H1 (cell line): ENCODE data around the gene ZDHHC11B. TPM values are rescaled to one million over a fixed set of nuclear protein-coding genes. Genes with fewer than 3 reads are reported as not detected.

ENCODE experiments used
- CTCF ChIA-PET: fragments of 300-600 bp; sonication (Branson Sonifier 250); formaldehyde crosslinking; loops from one replicate; lab custom pipeline; 2021; ENCODE audit not compliant: partially characterized antibody; lab: Charles Lee
- POLR2A ChIA-PET: fragments of 300-600 bp; sonication (Branson Sonifier 250); formaldehyde crosslinking; loops from one replicate; lab custom pipeline; 2021; ENCODE audit warnings: inconsistent platforms; ENCODE audit not compliant: partially characterized antibody; lab: Charles Lee
- DNase-seq, 2 experiments: peaks; one replicate each; pipeline versions ENCODE4 v3.0.0 to v3.0.0-alpha.2; 2010 to 2022; ENCODE audit warnings: low spot score in 2 of 2, low read depth in 1 of 2, mixed read lengths in 1 of 2
- FAIRE-seq: peaks from 2 replicates; lab custom pipeline; 2011; peaks lifted over from hg19 to GRCh38; lab: Jason Lieb, UNC
- H2AFZ ChIP-seq: 2 replicates; pipeline ENCODE4 v1.8.1; 2012; ENCODE audit warnings: low read length, inconsistent platforms
- H2AK5ac ChIP-seq: 2 replicates; pipeline ENCODE4 v1.6.1; 2013; ENCODE audit warnings: low read depth, low read length
- H2BK120ac ChIP-seq: replicated peaks from 2 replicates; pipeline ENCODE3; 2013; ENCODE audit warnings: low read depth, low read length, inconsistent platforms
- H2BK12ac ChIP-seq: 2 replicates; pipeline ENCODE4 v1.6.1; 2013; ENCODE audit warnings: low read depth, low read length
- H2BK15ac ChIP-seq: 2 replicates; pipeline ENCODE4 v1.6.1; 2013; ENCODE audit warnings: low read length
- H2BK20ac ChIP-seq: 2 replicates; pipeline ENCODE4 v1.6.1; 2013; ENCODE audit warnings: low read length
- H2BK5ac ChIP-seq: 2 replicates; pipeline ENCODE4 v1.6.1; 2013; ENCODE audit warnings: low read depth, low read length
- H3K14ac ChIP-seq: 2 replicates; pipeline ENCODE4 v1.6.1; 2013; ENCODE audit warnings: inconsistent platforms; ENCODE audit not compliant: insufficient read length
- H3K18ac ChIP-seq: 2 replicates; pipeline ENCODE4 v1.6.1; 2013; ENCODE audit warnings: low read length; ENCODE audit errors: extremely low read depth
- H3K23ac ChIP-seq: 2 replicates; pipeline ENCODE4 v1.6.1; 2013; ENCODE audit warnings: inconsistent platforms; ENCODE audit not compliant: insufficient read length
- H3K23me2 ChIP-seq: 2 replicates; pipeline ENCODE4 v1.6.1; 2013; ENCODE audit warnings: low read depth, low read length
- H3K27ac ChIP-seq: 2 replicates; pipeline ENCODE4 v1.6.1; 2011; ENCODE audit warnings: low read depth, low read length, inconsistent platforms
- H3K27me3 ChIP-seq, 4 experiments: replicated peaks in 1 of 4; 1 replicate in 1 of 4; 2 replicates in 3 of 4; pipeline versions ENCODE4 v1.6.1 to v1.8.1; 2011 to 2013; ENCODE audit warnings: low read length in 3 of 4, mild to moderate bottlenecking in 3 of 4, inconsistent platforms in 2 of 4, mixed read lengths in 2 of 4, moderate library complexity in 1 of 4; ENCODE audit not compliant: control insufficient read depth in 3 of 4, insufficient read depth in 3 of 4; ENCODE audit errors: extremely low read depth in 1 of 4
- H3K36me3 ChIP-seq, 4 experiments: 2 replicates each; pipeline versions ENCODE4 v1.6.1 to v1.8.1; 2011 to 2013; ENCODE audit warnings: mild to moderate bottlenecking in 4 of 4, low read length in 3 of 4, moderate library complexity in 2 of 4, control low read depth in 1 of 4, inconsistent platforms in 1 of 4; ENCODE audit not compliant: insufficient read depth in 4 of 4, control insufficient read depth in 2 of 4
- H3K4ac ChIP-seq: replicated peaks from 2 replicates; pipeline ENCODE3; 2013; ENCODE audit warnings: low read length, low read depth, mixed read lengths, inconsistent platforms; ENCODE audit not compliant: insufficient read length
- H3K4me1 ChIP-seq, 4 experiments: replicated peaks in 1 of 4; 1 replicate in 1 of 4; 2 replicates in 3 of 4; pipeline versions ENCODE4 v1.6.1 to v1.8.1; 2011 to 2013; ENCODE audit warnings: low read length in 3 of 4, inconsistent platforms in 2 of 4, mixed read lengths in 1 of 4; ENCODE audit not compliant: insufficient read depth in 4 of 4, control insufficient read depth in 3 of 4
- H3K4me2 ChIP-seq, 2 experiments: 2 replicates each; pipeline versions ENCODE4 v1.6.1 to v1.8.1; 2011 to 2013; ENCODE audit warnings: low read depth in 2 of 2, low read length in 2 of 2, control low read depth in 1 of 2, inconsistent platforms in 1 of 2, mild to moderate bottlenecking in 1 of 2; ENCODE audit not compliant: insufficient read depth in 1 of 2
- H3K4me3 ChIP-seq, 4 experiments: fragments of 200-600, 300-600 bp in 1 of 4; sonication (generic), shearing (Covaris generic), sonication (Bioruptor Twin) in 1 of 4; 2 replicates each; pipeline versions ENCODE4 v1.5.1 to v1.8.1; 2011 to 2016; ENCODE audit warnings: low read length in 4 of 4, low read depth in 3 of 4, control low read depth in 2 of 4, inconsistent platforms in 2 of 4, mild to moderate bottlenecking in 2 of 4, mixed read lengths in 1 of 4, moderate library complexity in 1 of 4; ENCODE audit not compliant: insufficient read depth in 2 of 4; ENCODE audit errors: extremely low read depth in 1 of 4
- H3K56ac ChIP-seq: replicated peaks from 2 replicates; pipeline ENCODE3; 2013; ENCODE audit warnings: low read depth, mild to moderate bottlenecking, mixed read lengths, low read length, inconsistent platforms; ENCODE audit not compliant: insufficient read length
- H3K79me1 ChIP-seq: 2 replicates; pipeline ENCODE4 v1.6.1; 2013; ENCODE audit warnings: low read depth, low read length, control low read depth
- H3K79me2 ChIP-seq, 2 experiments: 2 replicates each; pipeline versions ENCODE4 v1.6.1 to v1.8.1; 2012 to 2013; ENCODE audit warnings: low read length in 2 of 2, mild to moderate bottlenecking in 2 of 2, inconsistent platforms in 1 of 2; ENCODE audit not compliant: insufficient read depth in 2 of 2, control insufficient read depth in 1 of 2
- H3K9ac ChIP-seq, 4 experiments: replicated peaks in 1 of 4; 1 replicate in 1 of 4; 2 replicates in 3 of 4; pipeline versions ENCODE4 v1.6.1 to v1.8.1; 2011 to 2013; ENCODE audit warnings: low read depth in 3 of 4, low read length in 3 of 4, control low read depth in 2 of 4, mild to moderate bottlenecking in 2 of 4, moderate library complexity in 2 of 4, inconsistent platforms in 1 of 4; ENCODE audit errors: extremely low read depth in 1 of 4
- H3K9me3 ChIP-seq, 2 experiments: 2 replicates each; pipeline versions ENCODE4 v1.6.1 to v1.8.1; 2012 to 2013; ENCODE audit warnings: mild to moderate bottlenecking in 2 of 2, moderate library complexity in 2 of 2, control low read depth in 1 of 2, inconsistent platforms in 1 of 2, low read depth in 1 of 2, low read length in 1 of 2, mixed read lengths in 1 of 2; ENCODE audit not compliant: insufficient read depth in 2 of 2
- H4K20me1 ChIP-seq, 2 experiments: replicated peaks in 1 of 2; 2 replicates each; pipeline versions ENCODE3 to v1.8.1; 2011 to 2013; ENCODE audit warnings: inconsistent platforms in 2 of 2, low read length in 2 of 2, mild to moderate bottlenecking in 1 of 2; ENCODE audit not compliant: insufficient read depth in 2 of 2, control insufficient read depth in 1 of 2
- H4K5ac ChIP-seq: 2 replicates; pipeline ENCODE4 v1.6.1; 2013; ENCODE audit warnings: low read length, low read depth, mixed read lengths, inconsistent platforms; ENCODE audit not compliant: insufficient read length
- H4K8ac ChIP-seq: 2 replicates; pipeline ENCODE4 v1.8.0; 2013; ENCODE audit warnings: mild to moderate bottlenecking, moderate library complexity, low read length, inconsistent platforms; ENCODE audit not compliant: insufficient read depth; ENCODE audit errors: extremely low read depth
- H4K91ac ChIP-seq: replicated peaks from 2 replicates; pipeline ENCODE3; 2013; ENCODE audit warnings: low read length, mixed read lengths, inconsistent platforms; ENCODE audit not compliant: insufficient read length
- CREB1 ChIP-seq: IDR thresholded peaks from 2 replicates; pipeline ENCODE4 v1.6.1; 2012; ENCODE audit warnings: inconsistent platforms
- WGBS, 2 experiments: shearing (Covaris generic) in 1 of 2; methylation state at CpG; one replicate each; pipeline versions ENCODE4 v1.1.6 to v1.1.7; 2013 to 2015; ENCODE audit warnings: low lambda C conversion rate in 2 of 2, mixed read lengths in 2 of 2, inconsistent platforms in 1 of 2, low coverage in 1 of 2, missing lambda C conversion rate in 1 of 2; ENCODE audit not compliant: insufficient replicate concordance in 2 of 2, insufficient coverage in 1 of 2, insufficient read length in 1 of 2; ENCODE audit errors: extremely low coverage in 1 of 2, missing lambda C conversion rate in 1 of 2; 5-methylcytosine and 5-hydroxymethylcytosine counted together
- polyA plus RNA-seq, 7 experiments: library from polyadenylated mRNA; depleted of rRNA in 3 of 7; stranded (reverse) in 5 of 7; unstranded in 2 of 7; fragments of >200 nt in 5 of 7; fragments of 200-250 nt in 2 of 7; gene quantifications; 1 replicate in 5 of 7; 2 replicates in 1 of 7; 4 replicates in 1 of 7; pipeline versions ENCODE4 v1.2.1 to v1.2.3, GENCODE V29; 2011 to 2013; ENCODE audit warnings: missing spikeins in 2 of 7, mixed read lengths in 2 of 7
- total RNA-seq: library from RNA; stranded (reverse); fragmentation: NEBNext Ultra II Directional; extraction: Animal tissue kit (Norgen Biotek cat#: 25700); gene quantifications from 2 replicates; pipeline ENCODE4 v1.2.1, GENCODE V29; 2021

Gene ZDHHC11B
- total and polyA plus RNA-seq, 2 of the 8 experiments (the other 6 are each of a cell fraction or from before 2014, with no cell fraction given), result 0.29 to 2.5 TPM

- no CpG with 5 or more reads among the region's 8 CpGs for WGBS, 2 experiments
- no peak for TF ChIP-seq CREB1
- CTCF ChIA-PET, result interaction anchor here (1.0 kb wide), 1 partner anchor 12 kb away, joined by 3 read pairs; no protein-coding TSS in a partner anchor
These were observed 119.0 kb downstream of the ZDHHC11B start for GRCh38 chr5:665541-665955.

More at GRCh38 chr5:665541-665955, 119.0 kb downstream of the ZDHHC11B start:
- H3K9ac ChIP-seq, result no peak overlapping the region
- no peak overlapping the region for H4K91ac ChIP-seq
- H4K5ac ChIP-seq, result no peak overlapping the region
- no peaks in the 10 kb centered on the region for H3K9me3 ChIP-seq
- peaks cover 3 to 31% (median 6%) of the 10 kb centered on the region in 4 experiments; a peak in 6 of 8 replicates for H3K36me3 ChIP-seq
- peaks cover 4% of the 10 kb centered on the region; the same call in 1 of the 2 replicates for H3K79me1 ChIP-seq
- H2AFZ ChIP-seq, result no peak overlapping the region
- no peak overlapping the region for H3K23ac ChIP-seq
- no peak overlapping the region for H4K8ac ChIP-seq
- no peak overlapping the region for H3K18ac ChIP-seq
- no peak overlapping the region for H2BK15ac ChIP-seq
- DNase-seq (no peak), FAIRE-seq (no peak)
- H4K20me1 ChIP-seq, result peaks cover 7 to 16% of the 10 kb centered on the region in 2 experiments
- no peak overlapping the region for H2BK120ac ChIP-seq
- no peak overlapping the region for H3K4me3 ChIP-seq
- H3K23me2 ChIP-seq, result no peaks in the 10 kb centered on the region
- no peak overlapping the region for H3K56ac ChIP-seq
- no peaks in the 10 kb centered on the region for H3K27me3 ChIP-seq
- H3K4ac ChIP-seq, result no peak overlapping the region
- no peak overlapping the region for H2BK20ac ChIP-seq
- no peaks in the 10 kb centered on the region for H3K79me2 ChIP-seq
- H2BK5ac ChIP-seq, result no peak overlapping the region
- H3K27ac ChIP-seq, result no peak overlapping the region
- POLR2A ChIA-PET, result interaction anchor here (1.8 kb wide), 1 partner anchor 12 kb away, joined by 5 read pairs; no protein-coding TSS in a partner anchor
- no peak overlapping the region for H2AK5ac ChIP-seq
- H2BK12ac ChIP-seq, result no peak overlapping the region
- H3K14ac ChIP-seq, result no peak overlapping the region
- no peak overlapping the region for H3K4me2 ChIP-seq
- peaks cover 0 to 9% (median 0%) of the 10 kb centered on the region in 4 experiments; a peak in 2 of 7 replicates for H3K4me1 ChIP-seq
